Osteoblast (primary cell): ENCODE measurements around the gene SYT8. TPM values are rescaled to one million over a fixed set of nuclear protein-coding genes. Genes with fewer than 3 reads are reported as not detected.
"Not testable (repeated sequence)": the region's sequence is repeated elsewhere in the genome, so short reads cannot be mapped to it uniquely, and the experiment has no call there.

ENCODE experiments used
- DNase-seq: peaks from one replicate; pipeline ENCODE4 v3.0.0; 2011; ENCODE audit warnings: low spot score, mixed read lengths; ENCODE audit not compliant: insufficient read length; ENCODE audit errors: missing footprints
- H2AFZ ChIP-seq: 2 replicates; pipeline ENCODE4 v1.6.0; 2011; ENCODE audit warnings: mild to moderate bottlenecking, low read length
- H3K27ac ChIP-seq: 2 replicates; pipeline ENCODE4 v1.5.1; 2011; ENCODE audit warnings: mild to moderate bottlenecking, low read depth, low read length, moderate library complexity
- H3K27me3 ChIP-seq: 2 replicates; pipeline ENCODE4 v1.6.0; 2012; ENCODE audit warnings: mild to moderate bottlenecking, control low read depth, inconsistent platforms, low read length, moderate library complexity; ENCODE audit not compliant: insufficient read depth
- H3K36me3 ChIP-seq: 2 replicates; pipeline ENCODE4 v1.5.1; 2011; ENCODE audit warnings: mild to moderate bottlenecking, low read length, control low read depth, moderate library complexity; ENCODE audit not compliant: insufficient read depth
- H3K4me1 ChIP-seq: 2 replicates; pipeline ENCODE4 v1.5.1; 2011; ENCODE audit warnings: mild to moderate bottlenecking, low read length, control low read depth, moderate library complexity; ENCODE audit not compliant: insufficient read depth
- H3K4me2 ChIP-seq: 2 replicates; pipeline ENCODE4 v1.6.0; 2011; ENCODE audit warnings: mild to moderate bottlenecking, low read length; ENCODE audit not compliant: insufficient read depth
- H3K4me3 ChIP-seq: fragments of 200-600 bp; sonication (generic); 3 replicates; pipeline ENCODE4 v1.5.1; 2012; ENCODE audit warnings: mild to moderate bottlenecking, low read length, inconsistent platforms; ENCODE audit not compliant: insufficient read depth
- H3K79me2 ChIP-seq: 2 replicates; pipeline ENCODE4 v1.6.0; 2012; ENCODE audit warnings: mild to moderate bottlenecking, low read length, control low read depth, inconsistent platforms; ENCODE audit not compliant: insufficient read depth
- H3K9me3 ChIP-seq: 2 replicates; pipeline ENCODE4 v1.5.1; 2011; ENCODE audit warnings: low read depth, low read length, control low read depth
- H4K20me1 ChIP-seq: 2 replicates; pipeline ENCODE4 v1.6.0; 2012; ENCODE audit warnings: mild to moderate bottlenecking, low read length, control low read depth; ENCODE audit not compliant: insufficient read depth
- total RNA-seq: library from RNA; depleted of rRNA; stranded (reverse); fragments of >200 nt; gene quantifications from 2 replicates; pipeline ENCODE4 v1.2.3, GENCODE V29; 2012
- TF ChIP-seq, protein P1 (sequence below): IDR thresholded peaks from 2 replicates; pipeline ENCODE4 v1.5.1; 2011; ENCODE audit warnings: mild to moderate bottlenecking, low read depth, low read length, moderate library complexity; ENCODE audit errors: extremely low read depth

The SYT8 gene
- total RNA-seq, 1 donor: 0.36 TPM

DNA sequence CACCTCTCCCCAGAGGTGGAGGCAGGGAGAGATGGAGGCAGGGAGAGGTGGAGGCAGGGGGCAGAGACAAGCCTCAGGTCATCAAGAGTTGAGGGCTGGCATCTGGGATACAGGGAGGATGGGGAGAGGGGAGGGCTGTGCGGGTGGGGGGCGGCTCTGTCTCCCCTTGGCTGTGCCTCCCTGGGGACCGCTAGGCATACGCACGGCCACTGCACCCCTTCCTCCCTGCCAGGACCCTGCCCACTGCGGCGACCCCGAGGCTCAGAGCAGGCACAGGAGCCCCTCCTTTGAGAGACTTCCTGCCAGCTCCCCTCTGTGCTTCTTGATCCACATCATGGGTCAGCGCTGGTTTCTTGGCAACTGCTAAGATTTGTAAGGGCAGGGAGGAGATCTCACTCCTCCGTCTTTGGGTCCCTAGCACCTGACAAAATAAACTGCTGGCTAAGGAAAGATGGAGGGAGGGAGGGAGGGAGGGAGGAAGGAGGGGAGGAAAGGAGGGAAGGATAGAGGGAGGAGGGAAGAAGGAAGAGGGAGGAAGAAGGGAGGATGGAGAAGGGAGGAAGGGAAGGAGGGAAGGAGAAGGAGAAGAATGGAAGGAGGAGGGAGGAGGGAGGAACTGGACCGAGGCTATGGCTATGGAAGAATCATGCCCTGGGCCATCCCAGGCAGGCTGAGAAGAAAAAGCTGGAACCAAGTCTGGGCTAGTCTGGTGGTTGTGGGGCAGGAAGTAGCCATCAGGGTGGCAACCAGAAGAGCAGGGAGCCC is 38.4 kb downstream of the SYT8 start:
- no peaks in the 10 kb centered on the region for H3K36me3 ChIP-seq
- H3K4me2 ChIP-seq: peak overlapping the region; percentile 67
- peaks cover 32% of the 10 kb centered on the region for H3K27me3 ChIP-seq
- no peak overlapping the region for H2AFZ ChIP-seq
- H3K27ac ChIP-seq: no peak overlapping the region
- H3K4me3 ChIP-seq: peak overlapping the region; percentile 63
- DNase-seq: peak; percentile 96
- no peaks in the 10 kb centered on the region for H3K9me3 ChIP-seq
- TF ChIP-seq, protein P1, sequence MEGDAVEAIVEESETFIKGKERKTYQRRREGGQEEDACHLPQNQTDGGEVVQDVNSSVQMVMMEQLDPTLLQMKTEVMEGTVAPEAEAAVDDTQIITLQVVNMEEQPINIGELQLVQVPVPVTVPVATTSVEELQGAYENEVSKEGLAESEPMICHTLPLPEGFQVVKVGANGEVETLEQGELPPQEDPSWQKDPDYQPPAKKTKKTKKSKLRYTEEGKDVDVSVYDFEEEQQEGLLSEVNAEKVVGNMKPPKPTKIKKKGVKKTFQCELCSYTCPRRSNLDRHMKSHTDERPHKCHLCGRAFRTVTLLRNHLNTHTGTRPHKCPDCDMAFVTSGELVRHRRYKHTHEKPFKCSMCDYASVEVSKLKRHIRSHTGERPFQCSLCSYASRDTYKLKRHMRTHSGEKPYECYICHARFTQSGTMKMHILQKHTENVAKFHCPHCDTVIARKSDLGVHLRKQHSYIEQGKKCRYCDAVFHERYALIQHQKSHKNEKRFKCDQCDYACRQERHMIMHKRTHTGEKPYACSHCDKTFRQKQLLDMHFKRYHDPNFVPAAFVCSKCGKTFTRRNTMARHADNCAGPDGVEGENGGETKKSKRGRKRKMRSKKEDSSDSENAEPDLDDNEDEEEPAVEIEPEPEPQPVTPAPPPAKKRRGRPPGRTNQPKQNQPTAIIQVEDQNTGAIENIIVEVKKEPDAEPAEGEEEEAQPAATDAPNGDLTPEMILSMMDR: no peak
- no peaks in the 10 kb centered on the region for H3K79me2 ChIP-seq
- no peaks in the 10 kb centered on the region for H4K20me1 ChIP-seq
- peaks cover 25% of the 10 kb centered on the region for H3K4me1 ChIP-seq

DNA sequence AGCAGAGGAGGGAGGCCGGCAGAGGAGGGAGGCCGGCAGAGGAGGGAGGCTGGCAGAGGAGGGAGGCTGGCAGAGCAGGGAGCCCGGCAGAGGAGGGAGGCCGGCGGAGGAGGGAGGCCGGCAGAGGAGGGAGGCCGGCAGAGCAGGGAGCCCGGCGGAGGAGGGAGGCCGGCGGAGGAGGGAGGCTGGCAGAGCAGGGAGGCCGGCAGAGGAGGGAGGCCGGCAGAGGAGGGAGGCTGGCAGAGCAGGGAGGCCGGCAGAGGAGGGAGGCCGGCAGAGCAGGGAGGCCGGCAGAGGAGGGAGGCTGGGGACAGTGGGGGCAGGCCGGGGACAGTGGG is 39.0 kb downstream of the SYT8 start:
- H3K4me3 ChIP-seq, H3K4me2 ChIP-seq, H4K20me1 ChIP-seq, DNase-seq, H3K79me2 ChIP-seq, H3K27ac ChIP-seq, H3K36me3 ChIP-seq, H3K9me3 ChIP-seq, H2AFZ ChIP-seq: not testable (repeated sequence)
- Histone ChIP-seq H3K4me1 (peaks cover 21% of the 10 kb centered on the region), H3K27me3 (peaks cover 28% of the 10 kb centered on the region)

DNA sequence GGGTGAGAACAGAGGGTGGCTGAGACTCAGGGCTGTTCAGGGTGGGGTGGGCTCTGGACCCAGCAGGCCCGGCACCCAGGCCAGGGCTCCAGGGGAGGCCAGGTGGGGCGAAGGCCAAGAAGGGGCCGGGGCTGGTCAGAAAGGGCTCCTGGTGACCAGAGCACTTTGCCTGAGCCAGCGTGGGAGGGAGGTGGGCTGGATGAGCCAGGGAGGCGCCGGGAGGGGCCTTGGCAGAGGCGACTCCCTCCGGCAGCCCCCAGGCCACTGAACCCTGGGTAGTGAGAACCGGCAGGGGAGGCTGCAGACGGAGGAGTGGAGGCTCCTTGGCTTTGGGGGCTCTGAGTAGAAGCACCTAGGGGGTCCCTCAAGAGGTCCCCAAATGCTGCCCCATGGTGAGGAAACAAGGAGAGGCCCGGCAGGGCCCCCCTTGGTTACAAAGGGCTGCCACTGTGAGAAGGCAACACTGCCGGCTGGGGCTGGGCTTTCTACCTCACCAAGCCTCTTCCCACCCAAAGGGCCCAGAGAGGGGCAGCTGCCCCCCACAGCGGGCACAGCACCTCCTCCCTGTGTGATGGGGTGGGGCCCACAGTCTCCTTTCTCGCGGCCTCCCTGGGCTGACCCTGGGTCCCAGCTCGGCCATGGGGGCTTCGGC is 39.8 kb downstream of the SYT8 start:
- not testable (repeated sequence) for H3K9me3 ChIP-seq, H3K4me2 ChIP-seq, H2AFZ ChIP-seq, H3K27ac ChIP-seq, H3K4me3 ChIP-seq, H3K79me2 ChIP-seq, H4K20me1 ChIP-seq, H3K36me3 ChIP-seq
- Histone ChIP-seq H3K27me3 (peaks cover 21% of the 10 kb centered on the region), H3K4me1 (peaks cover 13% of the 10 kb centered on the region)
- DNase-seq: peak; percentile 73

DNA sequence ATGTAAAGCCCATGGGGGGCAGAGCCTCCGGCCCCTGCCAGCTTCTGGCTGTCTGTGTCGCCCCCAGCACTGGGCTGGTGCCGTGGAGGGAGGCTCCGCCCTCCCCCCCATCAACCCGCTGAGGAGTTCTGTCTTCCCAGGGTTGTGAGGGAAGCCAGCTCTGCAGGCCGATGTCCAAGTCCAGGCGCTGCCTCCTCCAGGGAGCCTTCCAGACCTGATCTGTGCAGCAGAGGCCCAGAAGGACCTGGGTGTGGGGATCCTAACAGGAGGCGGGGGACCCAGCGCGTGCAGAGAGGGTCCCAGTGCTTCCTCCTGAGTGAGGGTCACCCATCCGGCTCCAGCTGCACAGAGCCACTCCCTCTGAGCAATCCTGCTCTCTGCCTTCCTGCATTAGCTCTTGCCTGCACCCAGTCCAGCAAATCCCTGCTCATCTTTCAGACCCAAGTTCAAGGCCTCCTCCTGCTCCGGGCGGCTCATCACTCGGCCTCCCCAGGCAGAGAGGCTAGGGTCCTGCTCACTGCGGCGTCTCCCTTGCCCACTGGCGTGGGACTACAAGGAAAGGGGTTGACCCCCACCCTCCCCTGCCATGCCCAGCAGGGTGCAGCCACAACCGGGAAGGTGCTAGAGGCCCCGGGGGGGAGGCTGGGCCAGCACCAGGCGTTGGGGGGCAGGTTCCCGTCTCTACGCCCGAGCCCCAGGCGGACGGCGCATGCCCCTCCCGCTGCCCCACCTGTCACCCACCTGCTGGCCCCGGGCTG is 40.5 kb downstream of the SYT8 start:
- DNase-seq: peak; percentile 83
- Histone ChIP-seq H4K20me1 (no peaks in the 10 kb centered on the region), H3K27me3 (peaks cover 13% of the 10 kb centered on the region), H3K4me1 (peaks cover 9% of the 10 kb centered on the region), H3K9me3 (no peaks in the 10 kb centered on the region), H3K4me2 (no peak overlapping the region), H3K36me3 (no peaks in the 10 kb centered on the region), H3K4me3 (no peak overlapping the region), H3K79me2 (no peaks in the 10 kb centered on the region), H2AFZ (no peak overlapping the region), H3K27ac (no peak overlapping the region)
- TF ChIP-seq, protein P1: no peak

DNA sequence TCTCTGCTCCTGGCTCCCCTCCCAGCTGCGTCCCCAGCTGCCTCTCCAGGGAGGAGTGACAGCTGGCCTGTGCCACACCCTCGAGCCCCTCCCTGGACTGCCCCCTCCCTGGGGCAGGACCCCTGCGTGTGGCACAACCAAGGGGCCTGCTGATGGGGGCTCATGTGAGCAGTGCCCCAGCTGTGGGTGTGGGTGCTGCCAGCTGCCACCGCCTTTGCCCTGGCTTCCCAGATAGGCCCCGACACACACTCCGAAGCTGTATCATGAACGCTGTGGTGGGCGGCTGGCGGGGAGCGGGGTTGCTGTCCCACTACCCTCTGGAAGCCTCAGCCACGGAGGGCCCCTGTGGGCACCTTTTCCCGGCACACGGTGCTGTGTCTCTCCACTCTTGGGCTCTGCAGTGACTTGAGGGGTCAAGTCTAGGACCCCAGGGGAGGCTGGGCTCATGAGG is 41.1 kb downstream of the SYT8 start:
- not testable (repeated sequence) for H4K20me1 ChIP-seq, H3K27ac ChIP-seq, H3K27me3 ChIP-seq, H3K79me2 ChIP-seq, H3K9me3 ChIP-seq, H3K4me3 ChIP-seq, H3K36me3 ChIP-seq
- peak; percentile 50 for DNase-seq
- Histone ChIP-seq H2AFZ (peak overlapping the region; percentile 68), H3K4me2 (peak overlapping the region; percentile 71), H3K4me1 (peaks cover 12% of the 10 kb centered on the region)
